Measurements from ENCODE around the gene NME1. TPM values are rescaled to one million over a fixed set of nuclear protein-coding genes. Genes with fewer than 3 reads are reported as not detected.

The NME1 gene
- total and polyA plus RNA-seq, 12 donors, result 12.9 to 169 (median 24.6) TPM

- WGBS, 2 donors, result 90 to 92% methylated on average over 5 of the region's 5 CpGs
- no peak overlapping the region for H3K27ac ChIP-seq
- H3K4me3 ChIP-seq, result no peak overlapping the region
- no peak for DNase-seq
- ATAC-seq, result no peak
- no peak for TF ChIP-seq CTCF (IDR thresholded peaks at IDR 0.05)
- intact Hi-C loops (cut with DNase I), result loop anchor here in 4 of 10 donors (5.0 to 10.0 kb wide), 2 partner anchors 149 to 306 kb away; no protein-coding TSS in a partner anchor
- H3K36me3 ChIP-seq, result peaks cover 0 to 3% (median 0%) of the 10 kb centered on the region in 9 donors
- H3K4me1 ChIP-seq, result peaks cover 0 to 22% (median 12%) of the 10 kb centered on the region in 9 donors
- H3K27me3 ChIP-seq, result no peaks in the 10 kb centered on the region
- H3K9me3 ChIP-seq, result no peaks in the 10 kb centered on the region
Observed at GRCh38 chr17:51150932-51151331, 2.4 kb upstream of the NME1 start.

- ATAC-seq, result peak; percentile 2 to 17 (median 6)
- no peak for DNase-seq
- peak overlapping the region in 9 of 10 donors; percentile 29 to 90 (median 70) for H3K4me3 ChIP-seq
- no peak for TF ChIP-seq CTCF (IDR thresholded peaks at IDR 0.05)
- H3K27me3 ChIP-seq, result no peaks in the 10 kb centered on the region
- WGBS, 2 donors, result 11% methylated on average over 8 of the region's 8 CpGs
- H3K27ac ChIP-seq, result peak overlapping the region; percentile 66 to 91 (median 82)
- H3K4me1 ChIP-seq, result peaks cover 0 to 22% (median 12%) of the 10 kb centered on the region in 9 donors
- no peaks in the 10 kb centered on the region for H3K9me3 ChIP-seq
- H3K36me3 ChIP-seq, result peaks cover 0 to 21% (median 0%) of the 10 kb centered on the region in 9 donors
- intact Hi-C loops (cut with DNase I), result loop anchor here (1.0 to 10.0 kb wide), 9 partner anchors 31 to 308 kb away; partner anchors contain the start of gene SPAG9 (in 3 of the 10)
Observed at GRCh38 chr17:51152766-51153209, 571 bp upstream of the NME1 start.

GRCh38 chr17:51154176-51154575, 817 bp downstream of the NME1 start:
- Histone ChIP-seq H3K4me3 (peak overlapping the region; percentile 51 to 90 (median 71)), H3K27me3 (no peaks in the 10 kb centered on the region), H3K9me3 (no peaks in the 10 kb centered on the region), H3K36me3 (peaks cover 0 to 34% (median 0%) of the 10 kb centered on the region in 9 donors), H3K27ac (peak overlapping the region in 4 of 10 donors; percentile 82 to 91 (median 86)), H3K4me1 (peaks cover 0 to 22% (median 12%) of the 10 kb centered on the region in 9 donors)
- TF ChIP-seq CTCF (IDR thresholded peaks at IDR 0.05), result no peak
- ATAC-seq, result peak in 2 of 8 donors; percentile 3 to 8
- intact Hi-C loops (cut with DNase I), result loop anchor here in 4 of 10 donors (5.0 to 10.0 kb wide), 2 partner anchors 152 to 309 kb away; no protein-coding TSS in a partner anchor
- WGBS, 2 donors, result 17 to 19% methylated on average over 6 of the region's 6 CpGs
- no peak for DNase-seq

GRCh38 chr17:51155416-51155815, 2.1 kb downstream of the NME1 start:
- no peak for ATAC-seq
- intact Hi-C loops (cut with DNase I), result loop anchor here in 1 of 10 donors (10.0 kb wide), 1 partner anchor 311 kb away; no protein-coding TSS in a partner anchor
- WGBS, 2 donors, result 97% methylated on average over 8 of the region's 8 CpGs

More at GRCh38 chr17:51155416-51155815, 2.1 kb downstream of the NME1 start:
- TF ChIP-seq CTCF (IDR thresholded peaks at IDR 0.05), result no peak
- H3K27me3 ChIP-seq, result no peaks in the 10 kb centered on the region
- no peak overlapping the region for H3K4me3 ChIP-seq
- H3K4me1 ChIP-seq, result peaks cover 0 to 22% (median 12%) of the 10 kb centered on the region in 9 donors
- no peak overlapping the region for H3K27ac ChIP-seq
- DNase-seq, result no peak
- H3K9me3 ChIP-seq, result no peaks in the 10 kb centered on the region
- peaks cover 0 to 46% (median 0%) of the 10 kb centered on the region in 9 donors for H3K36me3 ChIP-seq
